Activated B cell treated with CpG ODN at 0.5 μM for 24 hours (primary cell): Measurements from ENCODE around the gene SAPCD2. TPM values are rescaled to one million over a fixed set of nuclear protein-coding genes. Genes with fewer than 3 reads are reported as not detected.

ENCODE experiments used
- ATAC-seq: fragments of 200-7000 bp; cut with Tn5 transposase; one replicate; pipeline ENCODE4 v1.10.0; 2021; ENCODE audit warnings: low read depth, mild to moderate bottlenecking, moderate library complexity
- CTCF ChIA-PET: fragments of 350-600 bp; sonication (Branson Sonifier 250); formaldehyde crosslinking; loops from one replicate; lab custom pipeline; 2021; ENCODE audit warnings: antibody characterized with exemption; lab: Charles Lee
- POLR2A ChIA-PET: fragments of 350-600 bp; sonication (Branson Sonifier 250); formaldehyde crosslinking; loops from one replicate; lab custom pipeline; 2021; ENCODE audit warnings: antibody characterized with exemption; lab: Charles Lee
- DNase-seq: peaks from one replicate; pipeline ENCODE4 v3.0.0; 2022
- H3K27ac Mint-ChIP-seq: one replicate; pipeline ENCODE4 v1.8.0; 2020; ENCODE audit warnings: mixed read lengths
- H3K27me3 Mint-ChIP-seq: one replicate; pipeline ENCODE4 v1.8.0; 2021; ENCODE audit warnings: mixed read lengths
- H3K36me3 Mint-ChIP-seq: one replicate; pipeline ENCODE4 v1.8.0; 2021; ENCODE audit warnings: low read depth, mixed read lengths
- H3K4me1 Mint-ChIP-seq: one replicate; pipeline ENCODE4 v1.8.0; 2021; ENCODE audit warnings: mixed read lengths
- H3K4me3 Mint-ChIP-seq: one replicate; pipeline ENCODE4 v1.8.0; 2020; ENCODE audit warnings: mild to moderate bottlenecking, mixed read lengths
- H3K9me3 Mint-ChIP-seq: one replicate; pipeline ENCODE4 v1.8.0; 2020; ENCODE audit warnings: mixed read lengths
- CTCF ChIP-seq: fragments of 200-600 bp; IDR thresholded peaks from one replicate; pipeline ENCODE4 v1.8.0; 2022; ENCODE audit warnings: antibody characterized with exemption, mild to moderate bottlenecking
- intact Hi-C: fragments of 100-400 bp; cut with micrococcal nuclease; formaldehyde crosslinking; loops from one replicate; pipeline ENCODE4 v1.15.1; 2024
- total RNA-seq: library from RNA; stranded (reverse); gene quantifications from 2 replicates; pipeline ENCODE4 v1.2.3, GENCODE V29; 2022

The SAPCD2 gene
- total RNA-seq, 1 donor from 2014 or later: 0.80 TPM

- ATAC-seq: no peak
- Mint-ChIP-seq H3K36me3 (peaks cover 8% of the 10 kb centered on the region), H3K27me3 (no peaks in the 10 kb centered on the region), H3K4me3 (no peak overlapping the region), H3K9me3 (no peaks in the 10 kb centered on the region), H3K4me1 (peaks cover 32% of the 10 kb centered on the region), H3K27ac (no peak overlapping the region)
- TF ChIP-seq CTCF: no peak
- intact Hi-C loops: no loop called here
- ChIA-PET POLR2A (interaction anchor here (1.2 to 3.6 kb wide), 4 partner anchors 13 to 124 kb away, joined by 10 to 22 read pairs (median 14); partner anchors contain the start of genes MAN1B1, RNF208 and TUBB4B), CTCF (interaction anchor here (1.0 to 1.4 kb wide), 2 partner anchors 69 to 111 kb away, joined by 3 to 4 read pairs; partner anchors contain the start of gene RNF224)
- no peak for DNase-seq
These were observed 45.7 kb upstream of the SAPCD2 start for GRCh38 chr9:137116027-137116507.

GRCh38 chr9:137115394-137116026 lies 45.2 kb upstream of the SAPCD2 start:
- intact Hi-C loops: no loop called here
- Mint-ChIP-seq H3K27me3 (no peaks in the 10 kb centered on the region), H3K4me3 (peak overlapping the region; percentile 64), H3K4me1 (peaks cover 26% of the 10 kb centered on the region), H3K36me3 (peaks cover 11% of the 10 kb centered on the region), H3K27ac (no peak overlapping the region), H3K9me3 (no peaks in the 10 kb centered on the region)
- POLR2A ChIA-PET: interaction anchor here (0.6 to 3.6 kb wide), 9 partner anchors 12 to 125 kb away, joined by 3 to 22 read pairs (median 3); partner anchors contain the start of genes MAN1B1, RNF208 and TUBB4B
- CTCF ChIA-PET: interaction anchor here (1.0 to 1.4 kb wide), 2 partner anchors 69 to 111 kb away, joined by 3 to 4 read pairs; partner anchors contain the start of gene RNF224
- no peak for TF ChIP-seq CTCF
- no peak for ATAC-seq
- no peak for DNase-seq

- H3K27ac Mint-ChIP-seq: no peak within 1 kb of the TSS
- intact Hi-C loops: loop anchor here (1.0 kb wide), 3 partner anchors 20 to 45 kb away; partner anchors contain the start of gene SAPCD2
- peaks cover 14% of the 10 kb centered on the region for H3K36me3 Mint-ChIP-seq
- peak; percentile 91 for ATAC-seq
- TF ChIP-seq CTCF: no peak
- ChIA-PET POLR2A (interaction anchor here (0.6 to 3.6 kb wide), 10 partner anchors 12 to 126 kb away, joined by 3 to 22 read pairs (median 4); partner anchors contain the start of genes MAN1B1, RNF208 and TUBB4B), CTCF (interaction anchor here (1.0 to 1.4 kb wide), 2 partner anchors 19 to 112 kb away, joined by 3 read pairs; partner anchors contain the start of gene RNF224)
- peaks cover 21% of the 10 kb centered on the region for H3K4me1 Mint-ChIP-seq
- H3K4me3 Mint-ChIP-seq: peak within 1 kb of the TSS; percentile 74
- H3K27me3 Mint-ChIP-seq: no peaks in the 10 kb centered on the region
- DNase-seq: peak; percentile 84
- no peaks in the 10 kb centered on the region for H3K9me3 Mint-ChIP-seq
These were observed 44.4 kb upstream of the SAPCD2 start, which contains the start of gene DPP7 for GRCh38 chr9:137114613-137115393. Gene DPP7, minus strand, starts transcription at chr9:137114733. Its CDS starts 20 bp downstream, at chr9:137114713.

GRCh38 chr9:137114220-137114612 lies 43.9 kb upstream of the SAPCD2 start:
- no peaks in the 10 kb centered on the region for H3K9me3 Mint-ChIP-seq
- intact Hi-C loops: loop anchor here (1.0 kb wide), 3 partner anchors 19 to 44 kb away; partner anchors contain the start of gene SAPCD2
- TF ChIP-seq CTCF: no peak
- peaks cover 17% of the 10 kb centered on the region for H3K4me1 Mint-ChIP-seq
- H3K4me3 Mint-ChIP-seq: peak overlapping the region; percentile 73
- ChIA-PET CTCF (interaction anchor here (1.0 kb wide), 1 partner anchor 18 kb away, joined by 3 read pairs; no protein-coding TSS in a partner anchor), POLR2A (interaction anchor here (0.7 to 3.6 kb wide), 8 partner anchors 13 to 163 kb away, joined by 3 to 22 read pairs (median 6); partner anchors contain the start of genes MAN1B1, TOR4A and TUBB4B)
- no peak overlapping the region for H3K27ac Mint-ChIP-seq
- H3K27me3 Mint-ChIP-seq: no peaks in the 10 kb centered on the region
- peak; percentile 15 for ATAC-seq
- H3K36me3 Mint-ChIP-seq: peaks cover 17% of the 10 kb centered on the region
- DNase-seq: no peak
